ENCODE results near the gene ASAP2.

The ASAP2 gene

GRCh38 chr2:9300829-9301453, 94.3 kb downstream of the ASAP2 start:
- DNase-seq = no peak

- DNase-seq = no peak
Observed at GRCh38 chr2:9302755-9303154, 96.1 kb downstream of the ASAP2 start.

- DNase-seq = no peak
Observed at GRCh38 chr2:9303528-9304225, 97.1 kb downstream of the ASAP2 start.

- no peak for DNase-seq
Observed at GRCh38 chr2:9306911-9307310, 100.3 kb downstream of the ASAP2 start.

- DNase-seq = no peak
Observed at GRCh38 chr2:9307535-9307934, 100.9 kb downstream of the ASAP2 start.

- DNase-seq = no peak
Observed at GRCh38 chr2:9308186-9308955, 101.8 kb downstream of the ASAP2 start.

GRCh38 chr2:9309147-9309546, 102.5 kb downstream of the ASAP2 start:
- DNase-seq = no peak

- peak; percentile 60 for DNase-seq
Observed at GRCh38 chr2:9310377-9310776, 103.8 kb downstream of the ASAP2 start.

- DNase-seq = no peak
Observed at GRCh38 chr2:9310798-9311197, 104.2 kb downstream of the ASAP2 start.

GRCh38 chr2:9311488-9311887, 104.9 kb downstream of the ASAP2 start:
- peak; percentile 65 for DNase-seq

GRCh38 chr2:9312591-9312990, 106.0 kb downstream of the ASAP2 start:
- no peak for DNase-seq

- DNase-seq = no peak
Observed at GRCh38 chr2:9313443-9313842, 106.8 kb downstream of the ASAP2 start.

GRCh38 chr2:9315280-9315847, 108.8 kb downstream of the ASAP2 start:
- no peak for DNase-seq

GRCh38 chr2:9317559-9317958, 110.9 kb downstream of the ASAP2 start:
- no peak for DNase-seq

GRCh38 chr2:9318461-9319337, 112.1 kb downstream of the ASAP2 start:
- peak; percentile 52 for DNase-seq

GRCh38 chr2:9319338-9319715, 112.7 kb downstream of the ASAP2 start:
- DNase-seq = no peak

- no peak for DNase-seq
Observed at GRCh38 chr2:9322576-9322975, 116.0 kb downstream of the ASAP2 start.

GRCh38 chr2:9325428-9325827, 118.8 kb downstream of the ASAP2 start:
- no peak for DNase-seq

- no peak for DNase-seq
Observed at GRCh38 chr2:9326975-9327374, 120.4 kb downstream of the ASAP2 start.

- DNase-seq = no peak
Observed at GRCh38 chr2:9327873-9328352, 121.3 kb downstream of the ASAP2 start.

- no peak for DNase-seq
Observed at GRCh38 chr2:9328931-9329330, 122.3 kb downstream of the ASAP2 start.

- no peak for DNase-seq
Observed at GRCh38 chr2:9329497-9329896, 122.9 kb downstream of the ASAP2 start.

Data from left hindlimb (tissue), 1 donor.